ENCODE measurements around the gene ZNF431.
"Not testable (repeated sequence)": the region's sequence is repeated elsewhere in the genome, so short reads cannot be mapped to it uniquely, and the experiment has no call there.

The ZNF431 gene

DNA sequence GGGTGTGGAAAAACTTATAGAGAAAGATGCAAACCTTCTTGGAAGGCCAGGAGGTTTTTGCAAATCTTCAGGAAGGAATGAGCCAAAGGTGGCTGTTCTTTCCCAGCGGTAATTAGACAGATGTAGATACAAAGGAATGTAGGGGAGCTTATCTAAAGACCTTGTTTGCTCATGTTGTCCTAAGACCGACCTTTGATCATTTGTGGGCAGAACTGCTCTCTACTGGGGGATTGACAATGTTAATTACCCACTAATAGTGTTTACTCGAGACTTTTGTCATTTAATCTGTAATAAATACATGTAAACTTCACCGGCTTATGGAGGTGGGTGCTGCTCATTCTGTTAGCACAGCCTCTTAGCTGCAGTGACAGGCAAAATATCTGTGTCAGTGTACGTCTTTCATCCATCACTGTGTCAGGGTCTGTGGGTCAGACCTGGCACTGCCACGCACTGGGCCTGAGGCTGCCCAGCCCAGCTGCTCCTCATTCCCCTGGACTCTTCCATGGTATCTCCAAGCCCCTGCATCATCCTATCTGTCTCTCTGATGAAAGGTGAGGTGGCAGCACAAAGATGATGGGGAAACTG is 68.3 kb downstream of the ZNF431 start:
- H3K4me3 Mint-ChIP-seq: no peak overlapping the region
- H3K27me3 Mint-ChIP-seq: peaks cover 2% of the 10 kb centered on the region
- no peaks in the 10 kb centered on the region for H3K4me1 Mint-ChIP-seq
- no peaks in the 10 kb centered on the region for H3K9me3 Mint-ChIP-seq
- no peak overlapping the region for H3K27ac Mint-ChIP-seq
- no peaks in the 10 kb centered on the region for H3K36me3 Mint-ChIP-seq

DNA sequence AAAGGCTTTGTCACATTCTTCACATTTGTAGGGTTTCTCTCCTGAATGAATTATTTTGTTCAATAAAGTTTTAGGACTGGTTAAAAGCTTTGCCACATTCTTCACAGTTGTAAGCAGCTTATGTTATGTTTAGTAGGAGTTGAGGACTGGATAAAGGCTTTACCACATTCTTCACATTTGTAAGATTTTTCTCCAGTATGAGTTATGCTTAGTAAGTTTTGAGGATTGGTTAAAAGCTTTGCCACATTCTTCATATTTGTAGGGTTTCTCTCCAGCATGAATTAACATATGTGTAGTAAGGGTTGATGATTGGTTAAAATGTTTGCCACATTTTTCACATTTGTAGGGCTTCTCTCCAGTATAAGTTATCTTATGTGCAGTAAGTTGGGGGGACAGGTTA is 79.9 kb downstream of the ZNF431 start:
- Mint-ChIP-seq H3K36me3 (no peaks in the 10 kb centered on the region), H3K27me3 (peaks cover 11% of the 10 kb centered on the region), H3K27ac (no peak overlapping the region), H3K9me3 (peaks cover 5% of the 10 kb centered on the region), H3K4me3 (no peak overlapping the region), H3K4me1 (no peaks in the 10 kb centered on the region)

DNA sequence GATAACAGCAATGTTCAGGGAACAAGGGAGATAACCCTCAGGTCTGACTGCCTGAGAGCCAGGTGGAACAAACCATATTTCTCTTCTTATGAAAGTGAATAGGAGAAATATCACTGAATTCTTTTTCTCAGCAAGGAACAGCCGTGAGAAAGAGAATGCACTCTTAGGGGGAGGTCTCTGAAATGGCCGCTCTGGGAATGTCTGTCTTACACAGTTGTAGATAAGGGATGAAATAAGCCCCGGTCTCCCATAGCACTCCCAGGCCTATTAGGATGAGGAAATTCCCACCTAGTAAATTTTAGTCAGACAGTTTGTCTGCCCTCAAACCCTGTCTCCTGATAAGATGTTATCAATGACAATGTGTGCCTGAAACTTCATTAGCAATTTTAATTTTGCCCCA is 88.1 kb downstream of the ZNF431 start:
- not testable (repeated sequence) for H3K27ac Mint-ChIP-seq, H3K4me1 Mint-ChIP-seq, H3K27me3 Mint-ChIP-seq, H3K4me3 Mint-ChIP-seq, H3K36me3 Mint-ChIP-seq
- peaks cover 19% of the 10 kb centered on the region for H3K9me3 Mint-ChIP-seq

DNA sequence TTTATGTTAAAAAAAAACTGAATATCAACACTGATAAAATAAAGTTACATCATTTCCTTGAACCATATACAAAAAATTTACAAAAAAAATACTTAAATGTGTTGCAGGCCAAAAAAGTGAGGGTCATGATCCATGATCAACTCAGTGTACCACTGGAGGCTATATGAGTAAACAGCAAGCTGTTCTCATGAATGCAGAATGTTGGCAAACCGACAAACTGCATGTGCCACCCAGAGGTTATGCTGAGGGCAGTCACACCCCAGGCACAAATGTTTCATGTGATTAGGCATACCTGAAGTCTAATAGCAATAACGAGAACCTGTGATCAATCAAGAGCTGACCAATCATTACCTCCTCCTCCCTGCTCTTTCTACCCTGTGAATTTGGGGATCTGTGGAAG is 91.9 kb downstream of the ZNF431 start:
- Mint-ChIP-seq H3K4me1 (no peaks in the 10 kb centered on the region), H3K27me3 (peaks cover 4% of the 10 kb centered on the region), H3K27ac (no peak overlapping the region)

DNA sequence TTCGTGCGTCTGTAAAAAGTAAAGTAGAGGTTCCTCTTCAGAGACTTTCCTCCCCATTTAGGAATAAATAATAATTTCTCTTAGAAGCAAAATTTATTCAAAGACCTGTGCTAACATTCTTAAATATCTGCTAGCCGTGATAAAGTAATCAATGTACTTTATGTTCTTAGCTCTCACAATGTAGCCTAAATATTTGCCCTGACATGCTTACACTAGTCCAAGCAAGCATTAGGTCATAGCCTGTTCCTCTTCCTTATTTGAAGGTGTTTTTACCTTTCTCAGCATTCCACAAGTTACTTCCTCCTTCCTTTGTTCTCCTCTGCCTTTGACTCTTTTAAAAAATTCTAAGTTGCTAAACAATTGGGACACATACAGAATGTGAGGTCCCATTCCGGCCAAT is 94.9 kb downstream of the ZNF431 start:
- H3K4me1 Mint-ChIP-seq, H3K27ac Mint-ChIP-seq, H3K9me3 Mint-ChIP-seq, H3K36me3 Mint-ChIP-seq, H3K4me3 Mint-ChIP-seq, H3K27me3 Mint-ChIP-seq: not testable (repeated sequence)

More for the DNA sequence above, 91.9 kb downstream of the ZNF431 start:
- Mint-ChIP-seq H3K36me3 (peaks cover 5% of the 10 kb centered on the region), H3K4me3 (no peak overlapping the region), H3K9me3 (peaks cover 16% of the 10 kb centered on the region)

DNA sequence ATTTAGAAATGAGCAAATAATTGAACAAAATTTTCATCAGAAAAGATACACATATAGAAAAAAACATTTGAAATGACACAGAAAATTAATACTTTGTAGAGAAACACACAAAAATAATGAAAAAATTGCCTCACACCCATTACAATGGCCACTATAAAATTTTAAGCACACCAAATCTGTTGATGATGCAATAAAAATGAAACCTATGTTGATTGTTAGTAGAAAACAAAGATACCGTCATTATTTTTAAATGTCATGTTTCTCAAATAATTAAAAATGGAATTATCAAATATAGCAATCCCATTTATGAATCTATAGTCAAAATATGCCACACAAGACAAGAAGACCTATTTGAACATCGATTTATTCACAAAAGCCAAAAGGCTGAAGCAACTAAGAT is 96.8 kb downstream of the ZNF431 start:
- H3K4me1 Mint-ChIP-seq: no peaks in the 10 kb centered on the region
- no peaks in the 10 kb centered on the region for H3K36me3 Mint-ChIP-seq
- peaks cover 2% of the 10 kb centered on the region for H3K27me3 Mint-ChIP-seq
- H3K27ac Mint-ChIP-seq: no peak overlapping the region
- H3K9me3 Mint-ChIP-seq: peaks cover 4% of the 10 kb centered on the region
- H3K4me3 Mint-ChIP-seq: no peak overlapping the region

Measured in activated naive CD4-positive, alpha-beta T cell treated with anti-CD3 and anti-CD28 coated beads, Interleukin-2, amount 50 U/mL, for 24 hours (primary cell).